ENCODE results near the gene PDE12. TPM values are rescaled to one million over a fixed set of nuclear protein-coding genes. Genes with fewer than 3 reads are reported as not detected.

PDE12 gene
- total and polyA plus RNA-seq, 2 of the 13 experiments (the other 11 are each of a cell fraction or from before 2014, with no cell fraction given): 9.0 to 17.8 TPM

GRCh38 chr3:57555738-57556458, at the start of gene PDE12 (continued):
- TF ChIP-seq, protein P1, sequence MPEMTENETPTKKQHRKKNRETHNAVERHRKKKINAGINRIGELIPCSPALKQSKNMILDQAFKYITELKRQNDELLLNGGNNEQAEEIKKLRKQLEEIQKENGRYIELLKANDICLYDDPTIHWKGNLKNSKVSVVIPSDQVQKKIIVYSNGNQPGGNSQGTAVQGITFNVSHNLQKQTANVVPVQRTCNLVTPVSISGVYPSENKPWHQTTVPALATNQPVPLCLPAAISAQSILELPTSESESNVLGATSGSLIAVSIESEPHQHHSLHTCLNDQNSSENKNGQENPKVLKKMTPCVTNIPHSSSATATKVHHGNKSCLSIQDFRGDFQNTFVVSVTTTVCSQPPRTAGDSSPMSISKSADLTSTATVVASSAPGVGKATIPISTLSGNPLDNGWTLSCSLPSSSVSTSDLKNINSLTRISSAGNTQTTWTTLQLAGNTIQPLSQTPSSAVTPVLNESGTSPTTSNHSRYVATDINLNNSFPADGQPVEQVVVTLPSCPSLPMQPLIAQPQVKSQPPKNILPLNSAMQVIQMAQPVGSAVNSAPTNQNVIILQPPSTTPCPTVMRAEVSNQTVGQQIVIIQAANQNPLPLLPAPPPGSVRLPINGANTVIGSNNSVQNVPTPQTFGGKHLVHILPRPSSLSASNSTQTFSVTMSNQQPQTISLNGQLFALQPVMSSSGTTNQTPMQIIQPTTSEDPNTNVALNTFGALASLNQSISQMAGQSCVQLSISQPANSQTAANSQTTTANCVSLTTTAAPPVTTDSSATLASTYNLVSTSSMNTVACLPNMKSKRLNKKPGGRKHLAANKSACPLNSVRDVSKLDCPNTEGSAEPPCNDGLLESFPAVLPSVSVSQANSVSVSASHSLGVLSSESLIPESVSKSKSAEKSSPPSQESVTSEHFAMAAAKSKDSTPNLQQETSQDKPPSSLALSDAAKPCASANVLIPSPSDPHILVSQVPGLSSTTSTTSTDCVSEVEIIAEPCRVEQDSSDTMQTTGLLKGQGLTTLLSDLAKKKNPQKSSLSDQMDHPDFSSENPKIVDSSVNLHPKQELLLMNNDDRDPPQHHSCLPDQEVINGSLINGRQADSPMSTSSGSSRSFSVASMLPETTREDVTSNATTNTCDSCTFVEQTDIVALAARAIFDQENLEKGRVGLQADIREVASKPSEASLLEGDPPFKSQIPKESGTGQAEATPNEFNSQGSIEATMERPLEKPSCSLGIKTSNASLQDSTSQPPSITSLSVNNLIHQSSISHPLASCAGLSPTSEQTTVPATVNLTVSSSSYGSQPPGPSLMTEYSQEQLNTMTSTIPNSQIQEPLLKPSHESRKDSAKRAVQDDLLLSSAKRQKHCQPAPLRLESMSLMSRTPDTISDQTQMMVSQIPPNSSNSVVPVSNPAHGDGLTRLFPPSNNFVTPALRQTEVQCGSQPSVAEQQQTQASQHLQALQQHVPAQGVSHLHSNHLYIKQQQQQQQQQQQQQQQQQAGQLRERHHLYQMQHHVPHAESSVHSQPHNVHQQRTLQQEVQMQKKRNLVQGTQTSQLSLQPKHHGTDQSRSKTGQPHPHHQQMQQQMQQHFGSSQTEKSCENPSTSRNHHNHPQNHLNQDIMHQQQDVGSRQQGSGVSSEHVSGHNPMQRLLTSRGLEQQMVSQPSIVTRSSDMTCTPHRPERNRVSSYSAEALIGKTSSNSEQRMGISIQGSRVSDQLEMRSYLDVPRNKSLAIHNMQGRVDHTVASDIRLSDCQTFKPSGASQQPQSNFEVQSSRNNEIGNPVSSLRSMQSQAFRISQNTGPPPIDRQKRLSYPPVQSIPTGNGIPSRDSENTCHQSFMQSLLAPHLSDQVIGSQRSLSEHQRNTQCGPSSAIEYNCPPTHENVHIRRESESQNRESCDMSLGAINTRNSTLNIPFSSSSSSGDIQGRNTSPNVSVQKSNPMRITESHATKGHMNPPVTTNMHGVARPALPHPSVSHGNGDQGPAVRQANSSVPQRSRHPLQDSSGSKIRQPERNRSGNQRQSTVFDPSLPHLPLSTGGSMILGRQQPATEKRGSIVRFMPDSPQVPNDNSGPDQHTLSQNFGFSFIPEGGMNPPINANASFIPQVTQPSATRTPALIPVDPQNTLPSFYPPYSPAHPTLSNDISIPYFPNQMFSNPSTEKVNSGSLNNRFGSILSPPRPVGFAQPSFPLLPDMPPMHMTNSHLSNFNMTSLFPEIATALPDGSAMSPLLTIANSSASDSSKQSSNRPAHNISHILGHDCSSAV (CRISPR knock-in tag; IDR thresholded peaks at IDR 0.05; ENCODE audit: borderline replicate concordance): no peak
- no peak for TF ChIP-seq ZNF550 (CRISPR knock-in tag; IDR thresholded peaks at IDR 0.05; ENCODE audit: borderline replicate concordance)
- peak; percentile 62; the same call in 1 of the 2 replicates for TF ChIP-seq ZNF263 (CRISPR knock-in tag; IDR thresholded peaks at IDR 0.05)
- TF ChIP-seq, protein P2, sequence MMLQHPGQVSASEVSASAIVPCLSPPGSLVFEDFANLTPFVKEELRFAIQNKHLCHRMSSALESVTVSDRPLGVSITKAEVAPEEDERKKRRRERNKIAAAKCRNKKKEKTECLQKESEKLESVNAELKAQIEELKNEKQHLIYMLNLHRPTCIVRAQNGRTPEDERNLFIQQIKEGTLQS (CRISPR knock-in tag; IDR thresholded peaks at IDR 0.05): peak; percentile 6; the same call in 1 of the 2 replicates
- TF ChIP-seq NONO (IDR thresholded peaks at IDR 0.05): no peak
- peak; percentile 96 for TF ChIP-seq NONO (CRISPR knock-in tag; conservative IDR thresholded peaks at IDR 0.05)
- TF ChIP-seq ZNF660 (CRISPR knock-in tag; IDR thresholded peaks at IDR 0.05; ENCODE audit: borderline replicate concordance, low read depth): no peak
- no peak for TF ChIP-seq MAFK (conservative IDR thresholded peaks at IDR 0.05 in 1 of 2, IDR thresholded peaks at IDR 0.05 in 1 of 2; ENCODE audit: low read length in 2 of 2)
- TF ChIP-seq ZNF780A (CRISPR knock-in tag; IDR thresholded peaks at IDR 0.05): peak; percentile 44; the same call in 1 of the 2 replicates
- peak; percentile 97 for TF ChIP-seq SIN3A (IDR thresholded peaks at IDR 0.05; ENCODE audit: borderline replicate concordance, low read depth, low read length)
- TF ChIP-seq PCBP2 (optimal IDR thresholded peaks at IDR 0.05; ENCODE audit: low read depth, low read length, poor library complexity, severe bottlenecking): no peak
- peak; percentile 12; the same call in 1 of the 2 replicates for TF ChIP-seq NFYC (CRISPR knock-in tag; IDR thresholded peaks at IDR 0.05)
- TF ChIP-seq ZNF841 (CRISPR knock-in tag; IDR thresholded peaks at IDR 0.05; ENCODE audit: borderline replicate concordance): peak; percentile 86
- TF ChIP-seq SP140L (CRISPR knock-in tag; IDR thresholded peaks at IDR 0.05; ENCODE audit: borderline replicate concordance): no peak
- TF ChIP-seq NFYB (CRISPR knock-in tag; IDR thresholded peaks at IDR 0.05): no peak
- peak; percentile 66; the same call in 1 of the 2 replicates for TF ChIP-seq ISL2 (CRISPR knock-in tag; IDR thresholded peaks at IDR 0.05)
- peak; percentile 93 to 95 for TF ChIP-seq POLR2A (IDR thresholded peaks at IDR 0.05; ENCODE audit: insufficient read depth in 1 of 2, low read depth in 2 of 2, low read length in 2 of 2)
- TF ChIP-seq, protein P3, sequence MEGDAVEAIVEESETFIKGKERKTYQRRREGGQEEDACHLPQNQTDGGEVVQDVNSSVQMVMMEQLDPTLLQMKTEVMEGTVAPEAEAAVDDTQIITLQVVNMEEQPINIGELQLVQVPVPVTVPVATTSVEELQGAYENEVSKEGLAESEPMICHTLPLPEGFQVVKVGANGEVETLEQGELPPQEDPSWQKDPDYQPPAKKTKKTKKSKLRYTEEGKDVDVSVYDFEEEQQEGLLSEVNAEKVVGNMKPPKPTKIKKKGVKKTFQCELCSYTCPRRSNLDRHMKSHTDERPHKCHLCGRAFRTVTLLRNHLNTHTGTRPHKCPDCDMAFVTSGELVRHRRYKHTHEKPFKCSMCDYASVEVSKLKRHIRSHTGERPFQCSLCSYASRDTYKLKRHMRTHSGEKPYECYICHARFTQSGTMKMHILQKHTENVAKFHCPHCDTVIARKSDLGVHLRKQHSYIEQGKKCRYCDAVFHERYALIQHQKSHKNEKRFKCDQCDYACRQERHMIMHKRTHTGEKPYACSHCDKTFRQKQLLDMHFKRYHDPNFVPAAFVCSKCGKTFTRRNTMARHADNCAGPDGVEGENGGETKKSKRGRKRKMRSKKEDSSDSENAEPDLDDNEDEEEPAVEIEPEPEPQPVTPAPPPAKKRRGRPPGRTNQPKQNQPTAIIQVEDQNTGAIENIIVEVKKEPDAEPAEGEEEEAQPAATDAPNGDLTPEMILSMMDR (CRISPR knock-in tag; IDR thresholded peaks at IDR 0.05): peak; percentile 23; the same call in 1 of the 2 replicates
- peak; percentile 58 for TF ChIP-seq ZNF746 (CRISPR knock-in tag; IDR thresholded peaks at IDR 0.05)

All from HepG2 (cell line).